Transverse colon (tissue), 4 donors: ENCODE measurements around the gene NOTCH3. TPM values are rescaled to one million over a fixed set of nuclear protein-coding genes. Genes with fewer than 3 reads are reported as not detected.

ENCODE experiments used
- DNase-seq: peaks from one replicate; pipeline ENCODE4 v3.0.0-alpha.2; 2019
- H3K27ac ChIP-seq, 4 donors: fragments of 200-600 bp; sonication (generic); 2 replicates each; pipeline ENCODE4 v1.5.1; 2016 to 2018; ENCODE audit warnings: inconsistent platforms in 4 of 4
- H3K27me3 ChIP-seq: fragments of 200-600 bp; sonication (generic); 2 replicates; pipeline ENCODE4 v1.5.1; 2017; ENCODE audit warnings: inconsistent platforms
- H3K36me3 ChIP-seq, 4 donors: fragments of 200-600 bp; sonication (generic); 2 replicates each; pipeline ENCODE4 v1.5.1; 2017 to 2019; ENCODE audit warnings: inconsistent platforms in 4 of 4
- H3K4me1 ChIP-seq, 4 donors: fragments of 200-600 bp; sonication (generic); 2 replicates each; pipeline ENCODE4 v1.5.1; 2017 to 2020; ENCODE audit warnings: inconsistent platforms in 4 of 4
- H3K4me3 ChIP-seq, 4 donors: fragments of 200-600 bp; sonication (generic); 1 replicate in 1 of 4; 2 replicates in 3 of 4; pipeline versions ENCODE4 v1.5.1 to v1.6.1; 2017 to 2019; ENCODE audit warnings: inconsistent platforms in 4 of 4
- H3K9me3 ChIP-seq, 2 donors: fragments of 200-600 bp; sonication (generic); 2 replicates each; pipeline ENCODE4 v1.5.1; 2017 to 2019; ENCODE audit warnings: inconsistent platforms in 2 of 2
- CTCF ChIP-seq, 5 experiments: fragments of 200-600 bp in 3 of 5; fragments of 450-650 bp in 2 of 5; sonication (generic) in 3 of 5; IDR thresholded peaks; 1 replicate in 2 of 5; 2 replicates in 3 of 5; pipeline ENCODE4 v1.5.1; 2016 to 2017; ENCODE audit warnings: antibody characterized with exemption in 5 of 5, inconsistent platforms in 3 of 5, mild to moderate bottlenecking in 2 of 5, moderate library complexity in 1 of 5
- EP300 ChIP-seq: sonication (generic); formaldehyde crosslinking; IDR thresholded peaks from one replicate; pipeline ENCODE4 v1.6.1; 2017; ENCODE audit warnings: antibody characterized with exemption, low read depth
- POLR2A ChIP-seq: fragments of 450-650 bp; IDR thresholded peaks from one replicate; pipeline ENCODE4 v1.6.1; 2016; ENCODE audit warnings: antibody characterized with exemption, mild to moderate bottlenecking, moderate library complexity
- POLR2AphosphoS5 ChIP-seq, 3 donors: sonication (generic); formaldehyde crosslinking; IDR thresholded peaks; one replicate each; pipeline ENCODE4 v1.6.1; 2016; ENCODE audit warnings: antibody characterized with exemption in 3 of 3
- WGBS, 2 donors: methylation state at CpG; one replicate each; pipeline ENCODE4 v1.1.5; 2018; ENCODE audit warnings: low coverage in 1 of 2; 5-methylcytosine and 5-hydroxymethylcytosine counted together
- in situ Hi-C, 4 donors: fragments of 200-750 bp; cut with MboI; loops; one replicate each; pipeline versions ENCODE4 v1.15.0 to v1.15.1; 2017; ENCODE audit warnings: low sequenced_read_pairs in 3 of 4, low pct_ligation_motif_present in 1 of 4, low pct_unique_long_range_greater_than_20kb in 1 of 4
- intact Hi-C: fragments of 100-400 bp; cut with DNase I; formaldehyde crosslinking; loops from one replicate; pipeline ENCODE4 v1.15.1; 2023; ENCODE audit warnings: low total_unique reads
- total RNA-seq, 4 donors: library from RNA; depleted of rRNA; stranded (reverse); fragments of >200 nt; gene quantifications; one replicate each; pipeline ENCODE4 v1.1.0, GENCODE V29; 2016

NOTCH3 gene
- total RNA-seq, 4 donors from 2014 or later = 2.2 to 16.3 (median 4.7) TPM

- intact Hi-C loops = loop anchor here (5.0 kb wide), 1 partner anchor 871 kb away; no protein-coding TSS in a partner anchor
- TF ChIP-seq POLR2AphosphoS5 (IDR thresholded peaks at IDR 0.05) (no peak), EP300 (no peak), POLR2A (no peak), CTCF (IDR thresholded peaks at IDR 0.05) (no peak)
- peaks cover 0 to 5% (median 2%) of the 10 kb centered on the region in 4 donors for H3K4me1 ChIP-seq
- H3K36me3 ChIP-seq = peaks cover 0 to 21% (median 10%) of the 10 kb centered on the region in 4 donors
- H3K27ac ChIP-seq = peak overlapping the region in 2 of 4 donors; percentile 35 to 39
- WGBS, 2 donors = 91% methylated on average over 56 of the region's 58 CpGs; no CpG with 5 or more reads in 1 of the 2 donors
- H3K4me3 ChIP-seq = no peak overlapping the region
- DNase-seq = no peak
- in situ Hi-C loops = no loop called here
- H3K27me3 ChIP-seq = peaks cover 7% of the 10 kb centered on the region
- no peaks in the 10 kb centered on the region for H3K9me3 ChIP-seq
These were observed 87.3 kb downstream of the NOTCH3 start for GRCh38 chr19:15113245-15114152.

GRCh38 chr19:15112385-15112784 is 88.4 kb downstream of the NOTCH3 start:
- Histone ChIP-seq H3K27ac (no peak overlapping the region), H3K4me1 (peaks cover 0 to 16% (median 2%) of the 10 kb centered on the region in 4 donors), H3K4me3 (no peak overlapping the region), H3K36me3 (peaks cover 0 to 17% (median 6%) of the 10 kb centered on the region in 4 donors), H3K9me3 (no peaks in the 10 kb centered on the region), H3K27me3 (peaks cover 18% of the 10 kb centered on the region)
- intact Hi-C loops = loop anchor here (5.0 kb wide), 1 partner anchor 870 kb away; no protein-coding TSS in a partner anchor
- WGBS, 2 donors = 88% methylated on average over 11 of the region's 11 CpGs; no CpG with 5 or more reads in 1 of the 2 donors
- in situ Hi-C loops = no loop called here
- no peak for TF ChIP-seq POLR2A
- no peak for TF ChIP-seq POLR2AphosphoS5 (IDR thresholded peaks at IDR 0.05)
- TF ChIP-seq CTCF (IDR thresholded peaks at IDR 0.05) = no peak
- TF ChIP-seq EP300 = no peak
- no peak for DNase-seq

- Histone ChIP-seq H3K4me1 (peaks cover 0 to 19% (median 2%) of the 10 kb centered on the region in 4 donors), H3K4me3 (no peak overlapping the region), H3K36me3 (peaks cover 0 to 11% (median 4%) of the 10 kb centered on the region in 4 donors), H3K9me3 (no peaks in the 10 kb centered on the region), H3K27ac (no peak overlapping the region), H3K27me3 (peaks cover 23% of the 10 kb centered on the region)
- in situ Hi-C loops = no loop called here
- TF ChIP-seq POLR2AphosphoS5 (IDR thresholded peaks at IDR 0.05) = no peak
- no peak for TF ChIP-seq EP300
- TF ChIP-seq CTCF (IDR thresholded peaks at IDR 0.05) = no peak
- no peak for TF ChIP-seq POLR2A
- 78% methylated on average over 1 of the region's 1 CpG; no CpG with 5 or more reads in 1 of the 2 donors for WGBS, 2 donors
- intact Hi-C loops = loop anchor here (5.0 kb wide), 1 partner anchor 869 kb away; no protein-coding TSS in a partner anchor
- DNase-seq = no peak
These were observed 89.0 kb downstream of the NOTCH3 start for GRCh38 chr19:15111758-15112157.

GRCh38 chr19:15110418-15110815 is 90.4 kb downstream of the NOTCH3 start:
- Histone ChIP-seq H3K9me3 (no peaks in the 10 kb centered on the region), H3K4me3 (no peak overlapping the region), H3K36me3 (no peaks in the 10 kb centered on the region), H3K27me3 (peaks cover 30% of the 10 kb centered on the region), H3K4me1 (peaks cover 0 to 23% (median 2%) of the 10 kb centered on the region in 4 donors), H3K27ac (no peak overlapping the region)
- 83% methylated on average over 5 of the region's 17 CpGs; no CpG with 5 or more reads in 1 of the 2 donors for WGBS, 2 donors
- in situ Hi-C loops (no loop called here), intact Hi-C loops (loop anchor here (5.0 kb wide), 1 partner anchor 868 kb away; no protein-coding TSS in a partner anchor)
- no peak for DNase-seq
- TF ChIP-seq POLR2A (no peak), POLR2AphosphoS5 (IDR thresholded peaks at IDR 0.05) (no peak), CTCF (IDR thresholded peaks at IDR 0.05) (no peak), EP300 (no peak)
